Retina (tissue), 1 donor: ENCODE results near the gene ERO1A.
"Not testable (repeated sequence)": the region's sequence is repeated elsewhere in the genome, so short reads cannot be mapped to it uniquely, and the experiment has no call there.

Experiments used
- DNase-seq: peaks from one replicate; pipeline ENCODE4 v3.0.0-alpha.2; 2016

ERO1A gene

GRCh38 chr14:52695481-52696091 is at the start of gene ERO1A:
Gene ERO1A, minus strand, starts transcription at chr14:52695558. Its CDS starts 77 bp downstream, at chr14:52695481.
- DNase-seq, result peak; percentile 68

GRCh38 chr14:52741865-52742264 is 46.5 kb upstream of the ERO1A start:
- DNase-seq, result no peak

- DNase-seq, result no peak
These were observed 45.4 kb upstream of the ERO1A start for GRCh38 chr14:52740751-52741150.

- no peak for DNase-seq
These were observed 43.1 kb upstream of the ERO1A start for GRCh38 chr14:52738409-52738808.

- DNase-seq, result no peak
These were observed 40.6 kb upstream of the ERO1A start for GRCh38 chr14:52735921-52736489.

GRCh38 chr14:52733824-52734223 is 38.5 kb upstream of the ERO1A start:
- no peak for DNase-seq

- DNase-seq, result no peak
These were observed 35.4 kb upstream of the ERO1A start for GRCh38 chr14:52730709-52731111.

GRCh38 chr14:52729925-52730708 is 34.8 kb upstream of the ERO1A start, which contains the start of gene STYX:
Gene STYX, plus strand, starts transcription at chr14:52730166. Its CDS starts 309 bp downstream, at chr14:52730475.
- DNase-seq, result peak; percentile 94

GRCh38 chr14:52729585-52729924 is 34.2 kb upstream of the ERO1A start:
- no peak for DNase-seq

- DNase-seq, result not testable (repeated sequence)
These were observed 33.7 kb upstream of the ERO1A start for GRCh38 chr14:52729035-52729434.

- DNase-seq, result not testable (repeated sequence)
These were observed 32.2 kb upstream of the ERO1A start for GRCh38 chr14:52727509-52727908.

- no peak for DNase-seq
These were observed 28.9 kb upstream of the ERO1A start for GRCh38 chr14:52724360-52724644.

GRCh38 chr14:52723514-52724359 is 28.4 kb upstream of the ERO1A start:
- no peak for DNase-seq

- DNase-seq, result no peak
These were observed 20.8 kb upstream of the ERO1A start for GRCh38 chr14:52716155-52716554.

- no peak for DNase-seq
These were observed 16.3 kb upstream of the ERO1A start for GRCh38 chr14:52711666-52712065.

- DNase-seq, result peak; percentile 93
These were observed 11.7 kb upstream of the ERO1A start, which contains the start of gene PSMC6 for GRCh38 chr14:52706724-52707706. Gene PSMC6, plus strand, starts transcription at chr14:52707200. Its CDS starts 20 bp downstream, at chr14:52707220.

GRCh38 chr14:52706286-52706685 is 10.9 kb upstream of the ERO1A start:
- DNase-seq, result no peak

- DNase-seq, result no peak
These were observed 8.3 kb upstream of the ERO1A start for GRCh38 chr14:52703664-52704063.

- no peak for DNase-seq
These were observed 7.9 kb upstream of the ERO1A start for GRCh38 chr14:52703225-52703624.

- DNase-seq, result no peak
These were observed 5.9 kb upstream of the ERO1A start for GRCh38 chr14:52701223-52701622.

- DNase-seq, result no peak
These were observed 5.4 kb upstream of the ERO1A start for GRCh38 chr14:52700701-52701172.
